ENCODE data around the gene CCKAR. TPM values are rescaled to one million over a fixed set of nuclear protein-coding genes. Genes with fewer than 3 reads are reported as not detected.

CCKAR gene
- polyA plus RNA-seq, 4 donors = 0.18 TPM; not detected in 3

DNA sequence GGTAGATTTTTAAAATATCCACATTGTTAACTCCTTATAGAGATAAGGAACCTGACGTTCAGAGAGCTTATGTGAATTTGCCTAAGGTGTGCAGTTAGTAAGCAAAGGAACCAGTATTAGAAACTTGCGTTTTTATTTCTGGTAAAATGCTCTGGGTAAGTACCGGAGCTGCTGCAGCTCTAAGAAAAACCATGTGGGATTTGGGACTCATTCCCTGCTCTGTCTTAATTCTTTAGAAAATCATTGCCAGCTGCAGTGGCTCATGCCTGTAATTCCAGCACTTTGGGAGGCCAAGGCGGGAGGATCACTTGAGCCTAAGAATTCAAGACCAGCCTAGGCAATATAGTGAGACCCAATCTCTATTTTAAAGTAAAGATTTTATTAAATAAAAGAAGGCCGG, 5.8 kb downstream of the CCKAR start:
- H3K36me3 ChIP-seq (ENCODE audit: control insufficient read depth in 3 of 3, insufficient read depth in 2 of 3, low read depth in 1 of 3, low read length in 3 of 3) = no peaks in the 10 kb centered on the region
- DNase-seq = no peak
- no peak for FAIRE-seq
- no peak overlapping the region for H3K27ac ChIP-seq (ENCODE audit: low read depth in 1 of 3, low read length in 2 of 3)
- H3K4me3 ChIP-seq (ENCODE audit: low read depth in 1 of 3, low read length in 3 of 3) = no peak overlapping the region
- H3K4me1 ChIP-seq (ENCODE audit: control insufficient read depth in 3 of 3, insufficient read depth in 2 of 3, low read depth in 1 of 3, low read length in 2 of 3) = no peaks in the 10 kb centered on the region
- 56 to 68% (median 68%) methylated on average over 5 of the region's 5 CpGs for whole genome bisulfite sequencing, 3 donors
- no peaks in the 10 kb centered on the region for H3K9me3 ChIP-seq (ENCODE audit: control insufficient read depth in 2 of 2, insufficient read depth in 1 of 2, low read depth in 1 of 2, low read length in 1 of 2)
- peaks cover 0 to 10% (median 0%) of the 10 kb centered on the region in 3 donors for H3K27me3 ChIP-seq (ENCODE audit: control insufficient read depth in 3 of 3, insufficient read depth in 3 of 3, low read length in 3 of 3)

DNA sequence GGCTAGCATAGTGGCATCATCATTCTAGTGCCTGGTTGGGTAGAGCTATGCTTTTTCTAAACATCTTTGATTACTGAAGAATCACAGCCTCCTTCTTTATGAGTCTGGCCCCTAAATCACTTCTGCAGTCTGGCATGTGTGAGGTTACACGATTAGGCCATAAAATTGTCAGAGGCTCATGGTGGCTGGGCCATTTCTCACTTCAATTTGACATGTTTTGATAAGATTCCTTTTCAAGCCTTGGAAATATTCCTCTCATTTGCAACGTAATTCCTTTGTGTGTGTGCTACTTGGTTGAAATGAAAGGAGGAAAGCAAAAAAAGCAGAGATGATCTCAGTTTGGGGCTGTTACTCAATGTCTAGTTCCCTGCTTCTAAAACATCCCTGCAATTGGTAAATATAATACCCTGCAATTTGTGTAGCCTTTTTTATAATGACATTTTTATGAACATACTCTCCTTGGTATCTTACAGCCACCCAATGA, 6.2 kb downstream of the CCKAR start:
- Histone ChIP-seq H3K36me3 (ENCODE audit: control insufficient read depth in 3 of 3, insufficient read depth in 2 of 3, low read depth in 1 of 3, low read length in 3 of 3) (no peaks in the 10 kb centered on the region), H3K9me3 (ENCODE audit: control insufficient read depth in 2 of 2, insufficient read depth in 1 of 2, low read depth in 1 of 2, low read length in 1 of 2) (no peaks in the 10 kb centered on the region), H3K27me3 (ENCODE audit: control insufficient read depth in 3 of 3, insufficient read depth in 3 of 3, low read length in 3 of 3) (peaks cover 0 to 6% (median 0%) of the 10 kb centered on the region in 3 donors), H3K4me1 (ENCODE audit: control insufficient read depth in 3 of 3, insufficient read depth in 2 of 3, low read depth in 1 of 3, low read length in 2 of 3) (no peaks in the 10 kb centered on the region), H3K4me3 (ENCODE audit: low read depth in 1 of 3, low read length in 3 of 3) (no peak overlapping the region), H3K27ac (ENCODE audit: low read depth in 1 of 3, low read length in 2 of 3) (no peak overlapping the region)
- FAIRE-seq = no peak
- 7 to 32% (median 17%) methylated on average over 2 of the region's 2 CpGs for whole genome bisulfite sequencing, 3 donors
- DNase-seq = no peak

DNA sequence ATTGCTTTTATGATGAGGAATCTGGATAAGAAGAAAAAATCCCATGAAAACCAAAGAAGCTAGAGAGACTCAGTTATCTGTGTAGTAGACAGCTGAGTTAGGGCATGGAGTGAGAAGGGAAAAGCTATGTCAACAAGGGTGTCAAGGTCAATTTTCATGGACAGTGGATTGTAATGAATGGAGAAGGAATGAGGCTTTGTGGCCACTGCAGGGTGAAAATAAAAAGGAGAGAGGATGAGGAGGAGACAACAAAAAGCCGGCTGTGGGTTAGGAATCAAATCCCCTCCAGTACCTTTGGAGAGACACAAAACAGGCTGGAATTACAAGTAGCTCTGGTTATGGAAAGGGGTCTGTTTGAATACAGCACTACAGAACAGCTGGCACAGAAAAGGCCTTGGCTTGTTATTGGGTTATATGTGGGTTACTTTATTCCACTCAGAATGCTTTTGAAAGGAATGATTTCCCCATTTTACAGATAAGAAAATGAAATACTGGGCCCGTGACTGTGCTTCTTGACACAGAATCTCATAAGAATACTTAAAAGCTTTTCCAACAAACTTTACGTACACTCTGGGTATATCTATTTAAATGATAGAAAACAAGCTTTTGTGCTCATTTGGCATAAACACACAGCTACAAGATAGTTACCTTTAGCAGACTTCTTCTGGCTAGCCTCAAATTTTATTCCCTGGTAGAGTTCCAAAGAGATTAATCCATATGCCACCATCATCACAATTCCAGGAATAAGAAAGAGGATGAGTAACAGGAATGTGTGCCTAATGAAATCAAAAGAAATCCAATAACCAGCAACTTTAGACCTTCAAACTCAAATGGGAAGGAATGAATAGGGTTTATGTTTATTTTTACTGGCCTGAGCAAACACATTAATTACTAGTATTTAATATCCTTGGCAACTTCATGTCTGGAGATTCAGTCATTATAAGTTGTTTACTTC, 7.5 kb downstream of the CCKAR start:
- 51 to 96% (median 74%) methylated on average over 3 of the region's 3 CpGs for WGBS, 3 donors
- no peaks in the 10 kb centered on the region for H3K4me1 ChIP-seq (ENCODE audit: control insufficient read depth in 3 of 3, insufficient read depth in 2 of 3, low read depth in 1 of 3, low read length in 2 of 3)
- H3K27me3 ChIP-seq (ENCODE audit: control insufficient read depth in 3 of 3, insufficient read depth in 3 of 3, low read length in 3 of 3) = no peaks in the 10 kb centered on the region
- H3K4me3 ChIP-seq (ENCODE audit: low read depth in 1 of 3, low read length in 3 of 3) = no peak overlapping the region
- no peak overlapping the region for H3K27ac ChIP-seq (ENCODE audit: low read depth in 1 of 3, low read length in 2 of 3)
- no peak for DNase-seq
- no peaks in the 10 kb centered on the region for H3K9me3 ChIP-seq (ENCODE audit: control insufficient read depth in 2 of 2, insufficient read depth in 1 of 2, low read depth in 1 of 2, low read length in 1 of 2)
- no peaks in the 10 kb centered on the region for H3K36me3 ChIP-seq (ENCODE audit: control insufficient read depth in 3 of 3, insufficient read depth in 2 of 3, low read depth in 1 of 3, low read length in 3 of 3)
- FAIRE-seq = no peak

DNA sequence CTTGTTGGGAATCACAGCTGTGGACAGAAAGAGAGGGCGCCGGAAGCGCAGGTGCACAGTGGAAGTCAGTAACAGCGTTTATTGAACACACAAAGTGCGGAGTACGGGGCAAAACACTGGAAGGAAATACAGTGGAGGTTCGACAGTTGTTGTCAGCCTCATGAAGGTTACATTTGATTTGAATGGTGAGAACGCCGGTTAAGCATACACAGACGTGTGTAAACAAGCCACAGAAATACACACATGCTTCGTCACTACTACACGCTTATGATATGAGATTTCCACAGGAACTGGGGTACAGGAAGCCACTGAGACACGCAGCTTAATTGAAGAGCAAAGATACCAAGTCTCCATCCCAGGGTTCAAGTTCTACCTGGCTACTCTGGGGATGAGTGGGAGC, 12.0 kb downstream of the CCKAR start:
- Histone ChIP-seq H3K36me3 (ENCODE audit: control insufficient read depth in 3 of 3, insufficient read depth in 2 of 3, low read depth in 1 of 3, low read length in 3 of 3) (no peaks in the 10 kb centered on the region), H3K27me3 (ENCODE audit: control insufficient read depth in 3 of 3, insufficient read depth in 3 of 3, low read length in 3 of 3) (no peaks in the 10 kb centered on the region), H3K27ac (ENCODE audit: low read depth in 1 of 3, low read length in 2 of 3) (no peak overlapping the region), H3K4me1 (ENCODE audit: control insufficient read depth in 3 of 3, insufficient read depth in 2 of 3, low read depth in 1 of 3, low read length in 2 of 3) (no peaks in the 10 kb centered on the region), H3K4me3 (ENCODE audit: low read depth in 1 of 3, low read length in 3 of 3) (no peak overlapping the region), H3K9me3 (ENCODE audit: control insufficient read depth in 2 of 2, insufficient read depth in 1 of 2, low read depth in 1 of 2, low read length in 1 of 2) (no peaks in the 10 kb centered on the region)
- DNase-seq (no peak), FAIRE-seq (no peak)
- 83 to 91% (median 88%) methylated on average over 13 of the region's 13 CpGs for WGBS, 3 donors

DNA sequence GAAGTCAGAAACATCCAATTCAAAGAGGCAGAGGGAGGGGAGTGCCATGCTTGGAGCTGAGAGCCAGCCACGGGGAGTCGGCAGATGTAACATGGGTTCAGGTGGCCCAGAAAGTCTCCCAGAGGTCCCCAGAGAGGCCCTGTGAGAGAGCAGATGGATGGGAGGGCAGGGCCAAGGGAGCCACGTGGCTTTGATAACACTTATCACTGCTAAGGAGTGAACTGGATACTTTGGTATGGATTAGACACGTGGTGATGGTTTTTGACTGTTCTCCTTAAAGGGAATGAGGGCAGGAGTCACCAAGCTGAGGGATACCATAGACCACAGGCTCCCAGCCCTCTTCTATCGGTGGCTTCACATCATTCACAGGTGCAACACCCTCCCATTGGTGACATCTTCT, 13.7 kb downstream of the CCKAR start:
- no peaks in the 10 kb centered on the region for H3K27me3 ChIP-seq (ENCODE audit: control insufficient read depth in 3 of 3, insufficient read depth in 3 of 3, low read length in 3 of 3)
- no peak for DNase-seq
- no peak overlapping the region for H3K4me3 ChIP-seq (ENCODE audit: low read depth in 1 of 3, low read length in 3 of 3)
- H3K9me3 ChIP-seq (ENCODE audit: control insufficient read depth in 2 of 2, insufficient read depth in 1 of 2, low read depth in 1 of 2, low read length in 1 of 2) = no peaks in the 10 kb centered on the region
- no peaks in the 10 kb centered on the region for H3K4me1 ChIP-seq (ENCODE audit: control insufficient read depth in 3 of 3, insufficient read depth in 2 of 3, low read depth in 1 of 3, low read length in 2 of 3)
- no peak overlapping the region for H3K27ac ChIP-seq (ENCODE audit: low read depth in 1 of 3, low read length in 2 of 3)
- no peak for FAIRE-seq
- no peaks in the 10 kb centered on the region for H3K36me3 ChIP-seq (ENCODE audit: control insufficient read depth in 3 of 3, insufficient read depth in 2 of 3, low read depth in 1 of 3, low read length in 3 of 3)
- 35 to 60% (median 44%) methylated on average over 5 of the region's 5 CpGs for WGBS, 3 donors

DNA sequence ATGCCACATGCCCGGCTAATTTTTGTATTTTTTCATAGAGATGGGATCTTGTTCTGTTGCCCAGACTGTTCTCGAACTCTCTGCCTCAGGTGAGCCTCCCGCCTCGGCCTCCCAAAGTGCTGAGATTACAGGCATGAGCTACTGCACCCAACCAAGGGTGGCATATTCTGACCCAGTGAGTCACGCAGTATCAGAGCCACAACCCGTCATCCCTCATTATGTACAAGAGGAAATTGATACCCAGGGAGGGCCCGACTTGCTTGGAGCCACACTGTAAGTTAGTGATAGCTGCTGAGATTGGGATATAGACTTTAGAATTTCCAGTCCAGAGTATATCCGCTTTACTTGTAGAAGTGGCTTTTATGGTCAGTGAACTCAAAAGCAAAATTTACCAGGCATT, 14.6 kb downstream of the CCKAR start:
- no peaks in the 10 kb centered on the region for H3K36me3 ChIP-seq (ENCODE audit: control insufficient read depth in 3 of 3, insufficient read depth in 2 of 3, low read depth in 1 of 3, low read length in 3 of 3)
- no peak for FAIRE-seq
- WGBS, 3 donors = 81 to 91% (median 86%) methylated on average over 8 of the region's 8 CpGs
- no peak overlapping the region for H3K27ac ChIP-seq (ENCODE audit: low read depth in 1 of 3, low read length in 2 of 3)
- H3K4me3 ChIP-seq (ENCODE audit: low read depth in 1 of 3, low read length in 3 of 3) = no peak overlapping the region
- H3K4me1 ChIP-seq (ENCODE audit: control insufficient read depth in 3 of 3, insufficient read depth in 2 of 3, low read depth in 1 of 3, low read length in 2 of 3) = no peaks in the 10 kb centered on the region
- no peak for DNase-seq
- H3K27me3 ChIP-seq (ENCODE audit: control insufficient read depth in 3 of 3, insufficient read depth in 3 of 3, low read length in 3 of 3) = no peaks in the 10 kb centered on the region
- no peaks in the 10 kb centered on the region for H3K9me3 ChIP-seq (ENCODE audit: control insufficient read depth in 2 of 2, insufficient read depth in 1 of 2, low read depth in 1 of 2, low read length in 1 of 2)

DNA sequence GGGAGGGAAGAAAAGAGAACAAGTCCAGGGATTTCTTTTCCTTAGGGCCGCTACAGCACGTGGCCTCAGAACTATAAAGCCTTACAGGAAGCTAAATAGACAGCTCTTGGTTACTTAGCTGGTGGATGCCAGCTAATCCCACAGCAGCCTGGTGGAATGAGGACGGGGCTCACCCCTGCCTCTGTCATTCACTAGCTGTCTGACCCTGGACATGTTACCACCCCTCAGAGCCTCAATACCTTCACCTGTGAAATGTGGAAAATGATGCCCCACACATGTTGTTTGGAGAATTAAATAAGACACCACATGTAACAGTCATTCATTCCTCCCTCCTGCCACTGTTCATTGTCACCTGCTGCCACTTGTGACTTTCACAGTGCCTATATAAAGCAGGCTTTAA, 15.7 kb downstream of the CCKAR start:
- Histone ChIP-seq H3K27ac (ENCODE audit: low read depth in 1 of 3, low read length in 2 of 3) (no peak overlapping the region), H3K27me3 (ENCODE audit: control insufficient read depth in 3 of 3, insufficient read depth in 3 of 3, low read length in 3 of 3) (no peaks in the 10 kb centered on the region), H3K4me1 (ENCODE audit: control insufficient read depth in 3 of 3, insufficient read depth in 2 of 3, low read depth in 1 of 3, low read length in 2 of 3) (no peaks in the 10 kb centered on the region), H3K36me3 (ENCODE audit: control insufficient read depth in 3 of 3, insufficient read depth in 2 of 3, low read depth in 1 of 3, low read length in 3 of 3) (no peaks in the 10 kb centered on the region), H3K9me3 (ENCODE audit: control insufficient read depth in 2 of 2, insufficient read depth in 1 of 2, low read depth in 1 of 2, low read length in 1 of 2) (no peaks in the 10 kb centered on the region), H3K4me3 (ENCODE audit: low read depth in 1 of 3, low read length in 3 of 3) (no peak overlapping the region)
- DNase-seq = no peak
- WGBS, 3 donors = 54 to 81% (median 74%) methylated on average over 3 of the region's 3 CpGs
- no peak for FAIRE-seq

DNA sequence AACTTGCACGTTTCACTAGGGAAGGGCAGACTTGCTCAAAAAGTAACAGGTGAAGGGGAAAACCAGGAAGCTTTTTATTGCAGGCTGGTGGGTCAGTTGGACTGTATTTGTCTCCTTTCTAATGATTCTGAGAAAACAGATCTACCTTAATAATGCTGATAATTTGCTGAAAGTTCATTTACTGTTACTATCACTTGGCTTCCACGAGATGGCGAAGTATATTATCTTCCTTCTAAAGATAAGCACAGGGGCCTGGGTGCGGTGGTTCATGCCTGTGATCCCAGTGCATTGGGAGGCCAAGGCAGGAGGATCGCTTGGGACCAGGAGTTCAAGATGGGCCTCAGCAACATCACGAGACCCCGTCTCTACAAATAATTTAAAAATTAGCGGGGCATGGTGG, 16.4 kb downstream of the CCKAR start:
- Histone ChIP-seq H3K4me1 (ENCODE audit: control insufficient read depth in 3 of 3, insufficient read depth in 2 of 3, low read depth in 1 of 3, low read length in 2 of 3) (no peaks in the 10 kb centered on the region), H3K9me3 (ENCODE audit: control insufficient read depth in 2 of 2, insufficient read depth in 1 of 2, low read depth in 1 of 2, low read length in 1 of 2) (peaks cover 0 to 4% of the 10 kb centered on the region in 2 donors), H3K27ac (ENCODE audit: low read depth in 1 of 3, low read length in 2 of 3) (no peak overlapping the region), H3K36me3 (ENCODE audit: control insufficient read depth in 3 of 3, insufficient read depth in 2 of 3, low read depth in 1 of 3, low read length in 3 of 3) (no peaks in the 10 kb centered on the region), H3K4me3 (ENCODE audit: low read depth in 1 of 3, low read length in 3 of 3) (no peak overlapping the region), H3K27me3 (ENCODE audit: control insufficient read depth in 3 of 3, insufficient read depth in 3 of 3, low read length in 3 of 3) (no peaks in the 10 kb centered on the region)
- no peak for DNase-seq
- no peak for FAIRE-seq
- 57 to 83% (median 59%) methylated on average over 8 of the region's 8 CpGs for WGBS, 3 donors

Data from small intestine (tissue), 7 donors.